ENCODE measurements around the gene THRAP3.

The THRAP3 gene

GRCh38 chr1:36342426-36343185 lies 118.4 kb downstream of the THRAP3 start:
- Histone ChIP-seq H3K4me3 (no peak overlapping the region), H3K27ac (peak overlapping the region in 13 of 21 experiments; percentile 2 to 66 (median 50))

- peak overlapping the region in 9 of 21 experiments; percentile 2 to 66 (median 53) for H3K27ac ChIP-seq
- no peak overlapping the region for H3K4me3 ChIP-seq
Measured at GRCh38 chr1:36343651-36344394, 119.6 kb downstream of the THRAP3 start.

- Histone ChIP-seq H3K4me3 (no peak overlapping the region), H3K27ac (peak overlapping the region in 1 of 21 experiments; percentile 2)
Measured at GRCh38 chr1:36344395-36344680, 120.1 kb downstream of the THRAP3 start.

GRCh38 chr1:36345353-36345752 lies 121.1 kb downstream of the THRAP3 start:
- Histone ChIP-seq H3K27ac (no peak overlapping the region), H3K4me3 (no peak overlapping the region)

- H3K4me3 ChIP-seq = no peak overlapping the region
- peak overlapping the region in 1 of 21 experiments; percentile 29 for H3K27ac ChIP-seq
Measured at GRCh38 chr1:36346741-36347370, 122.6 kb downstream of the THRAP3 start.

- no peak overlapping the region for H3K4me3 ChIP-seq
- peak overlapping the region in 20 of 21 experiments; percentile 48 to 90 (median 81) for H3K27ac ChIP-seq
Measured at GRCh38 chr1:36349241-36349671, 125.0 kb downstream of the THRAP3 start.

- H3K27ac ChIP-seq = peak overlapping the region in 20 of 21 experiments; percentile 64 to 90 (median 81)
Measured at GRCh38 chr1:36349839-36350238, 125.6 kb downstream of the THRAP3 start.

GRCh38 chr1:36350659-36351226 lies 126.5 kb downstream of the THRAP3 start:
- peak overlapping the region in 20 of 21 experiments; percentile 64 to 90 (median 81) for H3K27ac ChIP-seq
- no peak overlapping the region for H3K4me3 ChIP-seq

More at GRCh38 chr1:36349839-36350238, 125.6 kb downstream of the THRAP3 start:
- no peak overlapping the region for H3K4me3 ChIP-seq

GRCh38 chr1:36351227-36351977 lies 127.2 kb downstream of the THRAP3 start:
- Histone ChIP-seq H3K4me3 (no peak overlapping the region), H3K27ac (peak overlapping the region in 20 of 21 experiments; percentile 64 to 90 (median 81))

- Histone ChIP-seq H3K27ac (peak overlapping the region in 19 of 21 experiments; percentile 6 to 90 (median 78)), H3K4me3 (no peak overlapping the region)
Measured at GRCh38 chr1:36352125-36352909, 128.1 kb downstream of the THRAP3 start.

GRCh38 chr1:36352910-36353878 lies 129.0 kb downstream of the THRAP3 start:
- peak overlapping the region in 11 of 21 experiments; percentile 4 to 90 (median 44) for H3K27ac ChIP-seq
- no peak overlapping the region for H3K4me3 ChIP-seq

GRCh38 chr1:36354486-36354885 lies 130.2 kb downstream of the THRAP3 start:
- H3K4me3 ChIP-seq = no peak overlapping the region
- no peak overlapping the region for H3K27ac ChIP-seq

Measured in skin epidermis (tissue), 12 donors.